ENCODE results near the gene ACKR2. TPM values are rescaled to one million over a fixed set of nuclear protein-coding genes. Genes with fewer than 3 reads are reported as not detected.

ACKR2 gene
- total and polyA plus RNA-seq, 2 experiments from 2014 or later: 0.35 TPM; not detected in 1

DNA sequence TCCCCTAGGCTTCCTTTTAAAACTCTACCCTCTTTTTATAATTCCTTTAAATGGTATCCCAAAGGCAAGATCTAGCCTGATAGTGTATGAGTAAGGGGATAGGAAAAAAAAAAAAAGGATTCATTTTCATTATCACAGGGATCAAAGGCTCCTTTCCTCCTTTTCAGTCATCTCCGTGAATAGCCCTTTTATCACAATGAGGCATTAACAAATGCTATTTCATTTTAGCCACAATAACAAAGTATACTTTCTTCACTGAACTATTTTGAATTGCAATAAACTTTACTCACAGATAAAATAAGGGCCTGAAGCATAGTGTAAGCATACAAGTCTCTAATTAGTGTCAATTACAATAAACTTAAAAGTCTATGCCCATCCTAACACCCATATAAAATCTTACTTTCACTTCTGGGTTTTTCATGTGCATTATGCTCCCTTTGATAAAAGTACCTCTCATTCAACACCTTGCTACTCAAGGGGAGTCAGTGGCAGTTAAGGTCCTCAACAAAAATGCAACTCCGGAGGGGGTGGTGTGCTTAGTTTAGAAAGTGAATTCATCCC, 13.5 kb upstream of the ACKR2 start:
- DNase-seq (ENCODE audit: low spot score) (no peak), ATAC-seq (peak; percentile 60)
- Mint-ChIP-seq H3K4me3 (no peak overlapping the region), H3K36me3 (ENCODE audit: low read depth) (peaks cover 46% of the 10 kb centered on the region), H3K4me1 (peaks cover 24% of the 10 kb centered on the region), H3K9me3 (no peaks in the 10 kb centered on the region), H3K27ac (no peak overlapping the region; the same call in 1 of the 2 replicates), H3K27me3 (ENCODE audit: insufficient read depth, low read depth, poor library complexity) (no peaks in the 10 kb centered on the region)
- Histone ChIP-seq H3K4me1 (ENCODE audit: insufficient read depth) (peaks cover 24% of the 10 kb centered on the region), H3K27ac (ENCODE audit: low read depth) (no peak overlapping the region), H3K27me3 (ENCODE audit: insufficient read depth) (no peaks in the 10 kb centered on the region), H4K20me1 (replicated peaks; ENCODE audit: insufficient read depth) (peaks cover 3% of the 10 kb centered on the region), H3K36me3 (ENCODE audit: insufficient read depth) (peaks cover 13% of the 10 kb centered on the region), H3F3A (replicated peaks; ENCODE audit: low read depth) (no peaks in the 10 kb centered on the region; the same call in 1 of the 2 replicates), H3K4me3 (peak overlapping the region; percentile 4; the same call in 1 of the 2 replicates), H3K4me2 (peak overlapping the region; percentile 60; the same call in 1 of the 2 replicates), H2AFZ (no peak overlapping the region), H3K9me2 (ENCODE audit: insufficient read depth) (no peaks in the 10 kb centered on the region), H3K79me2 (replicated peaks; ENCODE audit: insufficient read depth) (peaks cover 50% of the 10 kb centered on the region)
- TF ChIP-seq STAT1 (IDR thresholded peaks at IDR 0.05; ENCODE audit: unreplicated experiment) (no peak), ZNF114 (CRISPR knock-in tag; IDR thresholded peaks at IDR 0.05) (no peak), JUNB (IDR thresholded peaks at IDR 0.05; ENCODE audit: unreplicated experiment) (no peak), ZNF331 (CRISPR knock-in tag; IDR thresholded peaks at IDR 0.05; ENCODE audit: low read depth) (no peak), EZH2phosphoT487 (IDR thresholded peaks at IDR 0.05; ENCODE audit: unreplicated experiment) (no peak)
- TF ChIP-seq, protein P1, sequence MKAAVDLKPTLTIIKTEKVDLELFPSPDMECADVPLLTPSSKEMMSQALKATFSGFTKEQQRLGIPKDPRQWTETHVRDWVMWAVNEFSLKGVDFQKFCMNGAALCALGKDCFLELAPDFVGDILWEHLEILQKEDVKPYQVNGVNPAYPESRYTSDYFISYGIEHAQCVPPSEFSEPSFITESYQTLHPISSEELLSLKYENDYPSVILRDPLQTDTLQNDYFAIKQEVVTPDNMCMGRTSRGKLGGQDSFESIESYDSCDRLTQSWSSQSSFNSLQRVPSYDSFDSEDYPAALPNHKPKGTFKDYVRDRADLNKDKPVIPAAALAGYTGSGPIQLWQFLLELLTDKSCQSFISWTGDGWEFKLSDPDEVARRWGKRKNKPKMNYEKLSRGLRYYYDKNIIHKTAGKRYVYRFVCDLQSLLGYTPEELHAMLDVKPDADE (IDR thresholded peaks at IDR 0.05): no peak

GRCh38 chr3:42796332-42796885, 12.8 kb upstream of the ACKR2 start:
- peak; percentile 84 for ATAC-seq
- Histone ChIP-seq H3K27me3 (ENCODE audit: insufficient read depth) (no peaks in the 10 kb centered on the region), H3K4me2 (peak overlapping the region; percentile 60; the same call in 1 of the 2 replicates), H3K9me2 (ENCODE audit: insufficient read depth) (no peaks in the 10 kb centered on the region), H3K4me3 (peak overlapping the region; percentile 4; the same call in 1 of the 2 replicates), H4K20me1 (replicated peaks; ENCODE audit: insufficient read depth) (peaks cover 3% of the 10 kb centered on the region), H3K79me2 (replicated peaks; ENCODE audit: insufficient read depth) (peaks cover 58% of the 10 kb centered on the region), H3K4me1 (ENCODE audit: insufficient read depth) (peaks cover 25% of the 10 kb centered on the region), H3F3A (replicated peaks; ENCODE audit: low read depth) (no peaks in the 10 kb centered on the region; the same call in 1 of the 2 replicates), H2AFZ (no peak overlapping the region), H3K36me3 (ENCODE audit: insufficient read depth) (peaks cover 8% of the 10 kb centered on the region), H3K27ac (ENCODE audit: low read depth) (peak overlapping the region; percentile 3; the same call in 1 of the 2 replicates)
- Mint-ChIP-seq H3K27ac (peak overlapping the region; percentile 59), H3K4me3 (peak overlapping the region; percentile 12; the same call in 1 of the 3 replicates), H3K36me3 (ENCODE audit: low read depth) (peaks cover 41% of the 10 kb centered on the region), H3K27me3 (ENCODE audit: insufficient read depth, low read depth, poor library complexity) (no peaks in the 10 kb centered on the region), H3K9me3 (no peaks in the 10 kb centered on the region), H3K4me1 (peaks cover 31% of the 10 kb centered on the region)
- peak; percentile 46 for DNase-seq (ENCODE audit: low spot score)
- no peak for TF ChIP-seq STAT1 (IDR thresholded peaks at IDR 0.05; ENCODE audit: unreplicated experiment)
- TF ChIP-seq, protein P2, sequence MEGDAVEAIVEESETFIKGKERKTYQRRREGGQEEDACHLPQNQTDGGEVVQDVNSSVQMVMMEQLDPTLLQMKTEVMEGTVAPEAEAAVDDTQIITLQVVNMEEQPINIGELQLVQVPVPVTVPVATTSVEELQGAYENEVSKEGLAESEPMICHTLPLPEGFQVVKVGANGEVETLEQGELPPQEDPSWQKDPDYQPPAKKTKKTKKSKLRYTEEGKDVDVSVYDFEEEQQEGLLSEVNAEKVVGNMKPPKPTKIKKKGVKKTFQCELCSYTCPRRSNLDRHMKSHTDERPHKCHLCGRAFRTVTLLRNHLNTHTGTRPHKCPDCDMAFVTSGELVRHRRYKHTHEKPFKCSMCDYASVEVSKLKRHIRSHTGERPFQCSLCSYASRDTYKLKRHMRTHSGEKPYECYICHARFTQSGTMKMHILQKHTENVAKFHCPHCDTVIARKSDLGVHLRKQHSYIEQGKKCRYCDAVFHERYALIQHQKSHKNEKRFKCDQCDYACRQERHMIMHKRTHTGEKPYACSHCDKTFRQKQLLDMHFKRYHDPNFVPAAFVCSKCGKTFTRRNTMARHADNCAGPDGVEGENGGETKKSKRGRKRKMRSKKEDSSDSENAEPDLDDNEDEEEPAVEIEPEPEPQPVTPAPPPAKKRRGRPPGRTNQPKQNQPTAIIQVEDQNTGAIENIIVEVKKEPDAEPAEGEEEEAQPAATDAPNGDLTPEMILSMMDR (conservative IDR thresholded peaks at IDR 0.05; ENCODE audit: low read depth in 2 of 2): no peak
- TF ChIP-seq, protein P3, sequence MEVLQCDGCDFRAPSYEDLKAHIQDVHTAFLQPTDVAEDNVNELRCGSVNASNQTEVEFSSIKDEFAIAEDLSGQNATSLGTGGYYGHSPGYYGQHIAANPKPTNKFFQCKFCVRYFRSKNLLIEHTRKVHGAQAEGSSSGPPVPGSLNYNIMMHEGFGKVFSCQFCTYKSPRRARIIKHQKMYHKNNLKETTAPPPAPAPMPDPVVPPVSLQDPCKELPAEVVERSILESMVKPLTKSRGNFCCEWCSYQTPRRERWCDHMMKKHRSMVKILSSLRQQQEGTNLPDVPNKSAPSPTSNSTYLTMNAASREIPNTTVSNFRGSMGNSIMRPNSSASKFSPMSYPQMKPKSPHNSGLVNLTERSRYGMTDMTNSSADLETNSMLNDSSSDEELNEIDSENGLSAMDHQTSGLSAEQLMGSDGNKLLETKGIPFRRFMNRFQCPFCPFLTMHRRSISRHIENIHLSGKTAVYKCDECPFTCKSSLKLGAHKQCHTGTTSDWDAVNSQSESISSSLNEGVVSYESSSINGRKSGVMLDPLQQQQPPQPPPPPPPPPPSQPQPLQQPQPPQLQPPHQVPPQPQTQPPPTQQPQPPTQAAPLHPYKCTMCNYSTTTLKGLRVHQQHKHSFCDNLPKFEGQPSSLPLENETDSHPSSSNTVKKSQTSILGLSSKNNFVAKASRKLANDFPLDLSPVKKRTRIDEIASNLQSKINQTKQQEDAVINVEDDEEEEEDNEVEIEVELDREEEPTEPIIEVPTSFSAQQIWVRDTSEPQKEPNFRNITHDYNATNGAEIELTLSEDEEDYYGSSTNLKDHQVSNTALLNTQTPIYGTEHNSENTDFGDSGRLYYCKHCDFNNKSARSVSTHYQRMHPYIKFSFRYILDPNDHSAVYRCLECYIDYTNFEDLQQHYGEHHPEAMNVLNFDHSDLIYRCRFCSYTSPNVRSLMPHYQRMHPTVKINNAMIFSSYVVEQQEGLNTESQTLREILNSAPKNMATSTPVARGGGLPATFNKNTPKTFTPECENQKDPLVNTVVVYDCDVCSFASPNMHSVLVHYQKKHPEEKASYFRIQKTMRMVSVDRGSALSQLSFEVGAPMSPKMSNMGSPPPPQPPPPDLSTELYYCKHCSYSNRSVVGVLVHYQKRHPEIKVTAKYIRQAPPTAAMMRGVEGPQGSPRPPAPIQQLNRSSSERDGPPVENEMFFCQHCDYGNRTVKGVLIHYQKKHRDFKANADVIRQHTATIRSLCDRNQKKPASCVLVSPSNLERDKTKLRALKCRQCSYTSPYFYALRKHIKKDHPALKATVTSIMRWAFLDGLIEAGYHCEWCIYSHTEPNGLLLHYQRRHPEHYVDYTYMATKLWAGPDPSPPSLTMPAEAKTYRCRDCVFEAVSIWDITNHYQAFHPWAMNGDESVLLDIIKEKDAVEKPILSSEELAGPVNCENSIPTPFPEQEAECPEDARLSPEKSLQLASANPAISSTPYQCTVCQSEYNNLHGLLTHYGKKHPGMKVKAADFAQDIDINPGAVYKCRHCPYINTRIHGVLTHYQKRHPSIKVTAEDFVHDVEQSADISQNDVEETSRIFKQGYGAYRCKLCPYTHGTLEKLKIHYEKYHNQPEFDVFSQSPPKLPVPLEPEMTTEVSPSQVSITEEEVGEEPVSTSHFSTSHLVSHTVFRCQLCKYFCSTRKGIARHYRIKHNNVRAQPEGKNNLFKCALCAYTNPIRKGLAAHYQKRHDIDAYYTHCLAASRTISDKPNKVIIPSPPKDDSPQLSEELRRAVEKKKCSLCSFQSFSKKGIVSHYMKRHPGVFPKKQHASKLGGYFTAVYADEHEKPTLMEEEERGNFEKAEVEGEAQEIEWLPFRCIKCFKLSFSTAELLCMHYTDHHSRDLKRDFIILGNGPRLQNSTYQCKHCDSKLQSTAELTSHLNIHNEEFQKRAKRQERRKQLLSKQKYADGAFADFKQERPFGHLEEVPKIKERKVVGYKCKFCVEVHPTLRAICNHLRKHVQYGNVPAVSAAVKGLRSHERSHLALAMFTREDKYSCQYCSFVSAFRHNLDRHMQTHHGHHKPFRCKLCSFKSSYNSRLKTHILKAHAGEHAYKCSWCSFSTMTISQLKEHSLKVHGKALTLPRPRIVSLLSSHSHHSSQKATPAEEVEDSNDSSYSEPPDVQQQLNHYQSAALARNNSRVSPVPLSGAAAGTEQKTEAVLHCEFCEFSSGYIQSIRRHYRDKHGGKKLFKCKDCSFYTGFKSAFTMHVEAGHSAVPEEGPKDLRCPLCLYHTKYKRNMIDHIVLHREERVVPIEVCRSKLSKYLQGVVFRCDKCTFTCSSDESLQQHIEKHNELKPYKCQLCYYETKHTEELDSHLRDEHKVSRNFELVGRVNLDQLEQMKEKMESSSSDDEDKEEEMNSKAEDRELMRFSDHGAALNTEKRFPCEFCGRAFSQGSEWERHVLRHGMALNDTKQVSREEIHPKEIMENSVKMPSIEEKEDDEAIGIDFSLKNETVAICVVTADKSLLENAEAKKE (CRISPR knock-in tag; IDR thresholded peaks at IDR 0.05): no peak
- TF ChIP-seq ZNF331 (CRISPR knock-in tag; IDR thresholded peaks at IDR 0.05; ENCODE audit: low read depth): no peak

Measured in GM23338 (cell line).